ENCODE data around the gene HFE. TPM values are rescaled to one million over a fixed set of nuclear protein-coding genes. Genes with fewer than 3 reads are reported as not detected.

The HFE gene
- total RNA-seq, 1 donor from 2014 or later: not detected

GRCh38 chr6:26053992-26054780 is 33.0 kb upstream of the HFE start:
- H3K36me3 Mint-ChIP-seq (ENCODE audit: unreplicated experiment): no peaks in the 10 kb centered on the region
- no peak for DNase-seq
- no peak for TF ChIP-seq CTCF (IDR thresholded peaks at IDR 0.05; ENCODE audit: partially characterized antibody, unreplicated experiment)
- H3K4me1 Mint-ChIP-seq (ENCODE audit: low read depth, unreplicated experiment): peaks cover 7% of the 10 kb centered on the region
- H3K27me3 Mint-ChIP-seq (ENCODE audit: unreplicated experiment): no peaks in the 10 kb centered on the region
- H3K27ac Mint-ChIP-seq (ENCODE audit: unreplicated experiment): no peak overlapping the region
- peak overlapping the region; percentile 97 for H3K4me3 Mint-ChIP-seq (ENCODE audit: unreplicated experiment)
- H3K9me3 Mint-ChIP-seq (ENCODE audit: unreplicated experiment): no peaks in the 10 kb centered on the region

- no peak for TF ChIP-seq CTCF (IDR thresholded peaks at IDR 0.05; ENCODE audit: partially characterized antibody, unreplicated experiment)
- H3K9me3 Mint-ChIP-seq (ENCODE audit: unreplicated experiment): no peaks in the 10 kb centered on the region
- peak overlapping the region; percentile 97 for H3K4me3 Mint-ChIP-seq (ENCODE audit: unreplicated experiment)
- H3K27me3 Mint-ChIP-seq (ENCODE audit: unreplicated experiment): no peaks in the 10 kb centered on the region
- H3K36me3 Mint-ChIP-seq (ENCODE audit: unreplicated experiment): no peaks in the 10 kb centered on the region
- H3K4me1 Mint-ChIP-seq (ENCODE audit: low read depth, unreplicated experiment): peaks cover 7% of the 10 kb centered on the region
- peak overlapping the region; percentile 7 for H3K27ac Mint-ChIP-seq (ENCODE audit: unreplicated experiment)
- peak; percentile 69 for DNase-seq
Observed at GRCh38 chr6:26054781-26055718, 32.2 kb upstream of the HFE start.

- peak; percentile 77 for DNase-seq
- TF ChIP-seq CTCF (IDR thresholded peaks at IDR 0.05; ENCODE audit: partially characterized antibody, unreplicated experiment): no peak
- Mint-ChIP-seq H3K4me1 (ENCODE audit: low read depth, unreplicated experiment) (peaks cover 7% of the 10 kb centered on the region), H3K9me3 (ENCODE audit: unreplicated experiment) (no peaks in the 10 kb centered on the region), H3K27ac (ENCODE audit: unreplicated experiment) (peak overlapping the region; percentile 82), H3K27me3 (ENCODE audit: unreplicated experiment) (peaks cover 2% of the 10 kb centered on the region), H3K4me3 (ENCODE audit: unreplicated experiment) (peak overlapping the region; percentile 97), H3K36me3 (ENCODE audit: unreplicated experiment) (no peaks in the 10 kb centered on the region)
Observed at GRCh38 chr6:26055719-26056582, 31.3 kb upstream of the HFE start.

GRCh38 chr6:26056583-26057350 is 30.5 kb upstream of the HFE start:
- Mint-ChIP-seq H3K9me3 (ENCODE audit: unreplicated experiment) (no peaks in the 10 kb centered on the region), H3K27me3 (ENCODE audit: unreplicated experiment) (peaks cover 2% of the 10 kb centered on the region), H3K4me3 (ENCODE audit: unreplicated experiment) (peak overlapping the region; percentile 97), H3K36me3 (ENCODE audit: unreplicated experiment) (no peaks in the 10 kb centered on the region), H3K27ac (ENCODE audit: unreplicated experiment) (peak overlapping the region; percentile 66), H3K4me1 (ENCODE audit: low read depth, unreplicated experiment) (peaks cover 7% of the 10 kb centered on the region)
- no peak for DNase-seq
- no peak for TF ChIP-seq CTCF (IDR thresholded peaks at IDR 0.05; ENCODE audit: partially characterized antibody, unreplicated experiment)
